Stomach smooth muscle (tissue), 2 donors: ENCODE measurements around the gene ATP1A4.

Experiments used
- H3K27ac ChIP-seq: one replicate; pipeline ENCODE4 v1.7.0; 2013; ENCODE audit warnings: mild to moderate bottlenecking, low read length, inconsistent platforms
- H3K27me3 ChIP-seq, 2 donors: one replicate each; pipeline ENCODE4 v1.7.0; 2013; ENCODE audit warnings: low read length in 2 of 2; ENCODE audit not compliant: insufficient read depth in 2 of 2, control insufficient read depth in 1 of 2
- H3K36me3 ChIP-seq, 2 donors: one replicate each; pipeline ENCODE4 v1.7.0; 2013; ENCODE audit warnings: low read length in 2 of 2; ENCODE audit not compliant: control insufficient read depth in 2 of 2, insufficient read depth in 2 of 2
- H3K4me1 ChIP-seq: one replicate; pipeline ENCODE4 v1.7.0; 2013; ENCODE audit warnings: low read length; ENCODE audit not compliant: control insufficient read depth, insufficient read depth
- H3K4me3 ChIP-seq, 2 donors: one replicate each; pipeline ENCODE4 v1.7.0; 2013; ENCODE audit warnings: low read length in 2 of 2
- H3K9ac ChIP-seq, 2 donors: one replicate each; pipeline ENCODE4 v1.7.0; 2013; ENCODE audit warnings: low read length in 2 of 2, mild to moderate bottlenecking in 1 of 2
- H3K9me3 ChIP-seq, 2 donors: one replicate each; pipeline ENCODE4 v1.7.0; 2013; ENCODE audit warnings: low read length in 2 of 2; ENCODE audit not compliant: control insufficient read depth in 2 of 2
- donor health status: healthy.
- donor health status: Pancreatic carcinoma.

Gene ATP1A4

DNA sequence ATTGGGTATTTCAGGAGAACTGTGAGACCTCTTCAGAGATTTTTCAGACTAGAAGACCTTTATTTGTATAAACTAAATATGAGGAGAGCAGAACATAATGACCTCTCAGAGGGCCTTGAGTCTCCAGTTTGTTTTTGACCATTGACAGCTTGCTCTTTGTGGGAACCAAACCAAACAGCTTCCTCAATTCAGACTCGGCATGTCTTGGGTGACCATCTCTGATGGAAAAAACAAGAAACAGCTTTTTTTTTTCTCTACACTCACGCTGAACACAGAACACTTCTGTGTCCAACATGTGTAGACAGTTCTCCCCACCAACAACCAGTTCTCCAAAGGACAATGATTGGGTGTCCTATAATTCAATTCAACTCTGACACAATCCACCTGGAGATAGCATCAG, 11.5 kb downstream of the ATP1A4 start:
- H3K9me3 ChIP-seq: no peaks in the 10 kb centered on the region
- no peaks in the 10 kb centered on the region for H3K36me3 ChIP-seq
- no peak overlapping the region for H3K9ac ChIP-seq
- no peaks in the 10 kb centered on the region for H3K27me3 ChIP-seq
- no peak overlapping the region for H3K4me3 ChIP-seq
- no peaks in the 10 kb centered on the region for H3K4me1 ChIP-seq
- H3K27ac ChIP-seq: no peak overlapping the region

DNA sequence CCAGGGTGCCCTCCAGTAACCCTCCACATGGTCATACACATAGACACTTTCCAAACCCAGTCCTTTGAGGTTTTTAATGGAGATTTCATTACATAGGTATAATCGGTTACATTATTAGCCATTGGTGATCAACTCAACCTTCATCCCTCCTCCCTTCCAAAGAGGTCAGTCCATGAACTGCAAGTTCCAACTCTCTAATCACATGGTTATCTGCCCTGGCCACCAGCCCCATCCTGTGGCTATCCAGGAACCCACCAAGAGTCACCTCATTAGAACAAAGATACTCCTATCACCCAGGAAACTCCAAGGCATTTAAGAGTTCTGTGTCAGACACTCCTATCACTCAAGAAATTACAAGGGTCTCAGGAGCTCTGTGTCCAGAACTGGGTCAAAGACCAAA, 12.2 kb downstream of the ATP1A4 start:
- no peaks in the 10 kb centered on the region for H3K27me3 ChIP-seq
- H3K9me3 ChIP-seq: no peaks in the 10 kb centered on the region
- no peak overlapping the region for H3K4me3 ChIP-seq
- no peaks in the 10 kb centered on the region for H3K36me3 ChIP-seq
- H3K27ac ChIP-seq: no peak overlapping the region
- H3K9ac ChIP-seq: no peak overlapping the region
- H3K4me1 ChIP-seq: no peaks in the 10 kb centered on the region

DNA sequence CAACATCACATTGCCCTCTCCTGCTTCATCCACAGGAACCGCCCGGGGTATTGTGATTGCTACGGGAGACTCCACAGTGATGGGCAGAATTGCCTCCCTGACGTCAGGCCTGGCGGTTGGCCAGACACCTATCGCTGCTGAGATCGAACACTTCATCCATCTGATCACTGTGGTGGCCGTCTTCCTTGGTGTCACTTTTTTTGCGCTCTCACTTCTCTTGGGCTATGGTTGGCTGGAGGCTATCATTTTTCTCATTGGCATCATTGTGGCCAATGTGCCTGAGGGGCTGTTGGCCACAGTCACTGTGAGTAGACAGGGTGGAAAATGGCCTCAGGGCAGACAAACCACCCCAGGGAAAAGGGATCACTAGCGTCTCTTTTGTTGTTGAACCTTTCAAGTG, 12.7 kb downstream of the ATP1A4 start:
- Histone ChIP-seq H3K4me3 (no peak overlapping the region), H3K9me3 (no peaks in the 10 kb centered on the region), H3K4me1 (no peaks in the 10 kb centered on the region), H3K36me3 (no peaks in the 10 kb centered on the region), H3K27ac (no peak overlapping the region), H3K27me3 (no peaks in the 10 kb centered on the region), H3K9ac (no peak overlapping the region)

GRCh38 chr1:160166166-160166868, 14.9 kb downstream of the ATP1A4 start:
- no peaks in the 10 kb centered on the region for H3K36me3 ChIP-seq
- H3K27me3 ChIP-seq: no peaks in the 10 kb centered on the region
- H3K4me1 ChIP-seq: no peaks in the 10 kb centered on the region
- H3K9me3 ChIP-seq: no peaks in the 10 kb centered on the region
- no peak overlapping the region for H3K9ac ChIP-seq
- no peak overlapping the region for H3K4me3 ChIP-seq
- H3K27ac ChIP-seq: no peak overlapping the region

DNA sequence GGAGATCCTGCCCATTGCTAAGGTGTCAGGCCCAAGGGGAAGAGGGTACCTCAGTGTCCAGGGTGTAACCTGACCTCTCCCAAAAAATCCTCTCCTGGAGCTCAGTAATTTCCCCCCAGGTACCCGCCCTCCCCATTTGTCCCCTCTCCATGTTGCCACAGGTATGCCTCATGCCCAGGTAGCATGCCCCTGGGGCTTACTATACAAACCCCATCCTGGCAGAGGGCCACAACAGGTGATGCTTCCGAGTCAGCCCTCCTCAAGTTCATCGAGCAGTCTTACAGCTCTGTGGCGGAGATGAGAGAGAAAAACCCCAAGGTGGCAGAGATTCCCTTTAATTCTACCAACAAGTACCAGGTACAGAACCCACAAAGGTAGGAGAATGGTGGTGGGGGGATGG, 15.7 kb downstream of the ATP1A4 start:
- no peak overlapping the region for H3K9ac ChIP-seq
- peaks cover 0 to 3% of the 10 kb centered on the region in 2 donors for H3K27me3 ChIP-seq
- H3K4me3 ChIP-seq: no peak overlapping the region
- no peaks in the 10 kb centered on the region for H3K4me1 ChIP-seq
- no peaks in the 10 kb centered on the region for H3K36me3 ChIP-seq
- H3K27ac ChIP-seq: no peak overlapping the region
- no peaks in the 10 kb centered on the region for H3K9me3 ChIP-seq

DNA sequence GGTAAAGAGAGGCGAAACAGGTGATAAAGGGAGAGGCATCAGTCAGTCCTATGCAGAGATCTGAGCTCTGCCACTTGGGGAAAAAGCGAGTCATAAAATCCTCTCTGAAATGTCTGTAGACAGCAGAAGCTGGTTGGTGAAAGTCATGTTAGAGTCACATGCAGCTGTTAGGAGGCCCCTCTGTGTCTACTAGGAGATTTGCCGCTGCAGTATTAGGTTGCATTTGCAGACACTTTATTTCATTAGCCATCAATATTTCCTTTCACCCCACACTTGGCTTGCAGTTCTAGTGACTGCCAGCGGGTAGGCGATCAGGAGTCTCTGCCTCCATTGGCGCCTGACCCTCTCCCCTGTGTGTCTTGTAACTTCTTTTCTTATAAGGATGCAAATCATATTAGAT, 16.2 kb downstream of the ATP1A4 start:
- no peak overlapping the region for H3K4me3 ChIP-seq
- H3K27ac ChIP-seq: no peak overlapping the region
- H3K9ac ChIP-seq: no peak overlapping the region
- H3K36me3 ChIP-seq: no peaks in the 10 kb centered on the region
- no peaks in the 10 kb centered on the region for H3K9me3 ChIP-seq
- H3K4me1 ChIP-seq: no peaks in the 10 kb centered on the region
- peaks cover 0 to 3% of the 10 kb centered on the region in 2 donors for H3K27me3 ChIP-seq

DNA sequence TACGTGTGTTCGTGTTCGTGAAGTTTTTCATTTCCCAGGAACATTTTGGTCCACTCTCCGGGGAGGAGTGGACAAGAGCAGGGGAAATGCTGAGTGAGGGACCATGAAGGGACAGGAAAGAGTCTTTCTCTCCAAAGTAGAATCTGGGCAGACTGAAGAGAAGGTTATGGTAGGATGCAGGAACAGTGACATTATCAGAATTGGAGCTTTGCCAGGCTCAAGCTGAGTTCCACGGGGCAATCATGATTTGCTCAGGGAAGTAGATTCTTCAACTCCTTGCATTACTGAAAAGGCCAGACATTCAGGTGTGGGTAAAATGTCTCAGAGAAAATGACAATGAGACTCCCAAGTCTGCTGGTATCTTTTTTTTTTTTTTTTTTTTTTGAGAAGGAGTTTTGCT, 16.6 kb downstream of the ATP1A4 start:
- no peak overlapping the region for H3K27ac ChIP-seq
- no peaks in the 10 kb centered on the region for H3K9me3 ChIP-seq
- peaks cover 0 to 3% of the 10 kb centered on the region in 2 donors for H3K27me3 ChIP-seq
- H3K9ac ChIP-seq: no peak overlapping the region
- no peaks in the 10 kb centered on the region for H3K36me3 ChIP-seq
- no peak overlapping the region for H3K4me3 ChIP-seq
- H3K4me1 ChIP-seq: no peaks in the 10 kb centered on the region

GRCh38 chr1:160168609-160169369, 17.4 kb downstream of the ATP1A4 start:
- Histone ChIP-seq H3K36me3 (no peaks in the 10 kb centered on the region), H3K27me3 (peaks cover 0 to 3% of the 10 kb centered on the region in 2 donors), H3K27ac (no peak overlapping the region), H3K9me3 (no peaks in the 10 kb centered on the region), H3K4me3 (no peak overlapping the region), H3K4me1 (no peaks in the 10 kb centered on the region), H3K9ac (no peak overlapping the region)

GRCh38 chr1:160169553-160170399, 18.4 kb downstream of the ATP1A4 start:
- Histone ChIP-seq H3K4me3 (no peak overlapping the region), H3K4me1 (no peaks in the 10 kb centered on the region), H3K9me3 (no peaks in the 10 kb centered on the region), H3K9ac (no peak overlapping the region), H3K27ac (no peak overlapping the region), H3K36me3 (no peaks in the 10 kb centered on the region), H3K27me3 (peaks cover 0 to 3% of the 10 kb centered on the region in 2 donors)

GRCh38 chr1:160171354-160171753, 20.0 kb downstream of the ATP1A4 start:
- no peak overlapping the region for H3K4me3 ChIP-seq
- H3K9ac ChIP-seq: no peak overlapping the region
- no peaks in the 10 kb centered on the region for H3K9me3 ChIP-seq
- no peaks in the 10 kb centered on the region for H3K4me1 ChIP-seq
- H3K27ac ChIP-seq: no peak overlapping the region
- H3K27me3 ChIP-seq: peaks cover 0 to 3% of the 10 kb centered on the region in 2 donors
- H3K36me3 ChIP-seq: no peaks in the 10 kb centered on the region
